Raji (cell line): ENCODE data around the gene HES4.

Experiments used
- POLR2A ChIP-seq: IDR thresholded peaks from 2 replicates; pipeline ENCODE4 v1.6.1; 2011; ENCODE audit warnings: low read depth, low read length, control low read depth; ENCODE audit not compliant: insufficient read depth

HES4 gene

DNA sequence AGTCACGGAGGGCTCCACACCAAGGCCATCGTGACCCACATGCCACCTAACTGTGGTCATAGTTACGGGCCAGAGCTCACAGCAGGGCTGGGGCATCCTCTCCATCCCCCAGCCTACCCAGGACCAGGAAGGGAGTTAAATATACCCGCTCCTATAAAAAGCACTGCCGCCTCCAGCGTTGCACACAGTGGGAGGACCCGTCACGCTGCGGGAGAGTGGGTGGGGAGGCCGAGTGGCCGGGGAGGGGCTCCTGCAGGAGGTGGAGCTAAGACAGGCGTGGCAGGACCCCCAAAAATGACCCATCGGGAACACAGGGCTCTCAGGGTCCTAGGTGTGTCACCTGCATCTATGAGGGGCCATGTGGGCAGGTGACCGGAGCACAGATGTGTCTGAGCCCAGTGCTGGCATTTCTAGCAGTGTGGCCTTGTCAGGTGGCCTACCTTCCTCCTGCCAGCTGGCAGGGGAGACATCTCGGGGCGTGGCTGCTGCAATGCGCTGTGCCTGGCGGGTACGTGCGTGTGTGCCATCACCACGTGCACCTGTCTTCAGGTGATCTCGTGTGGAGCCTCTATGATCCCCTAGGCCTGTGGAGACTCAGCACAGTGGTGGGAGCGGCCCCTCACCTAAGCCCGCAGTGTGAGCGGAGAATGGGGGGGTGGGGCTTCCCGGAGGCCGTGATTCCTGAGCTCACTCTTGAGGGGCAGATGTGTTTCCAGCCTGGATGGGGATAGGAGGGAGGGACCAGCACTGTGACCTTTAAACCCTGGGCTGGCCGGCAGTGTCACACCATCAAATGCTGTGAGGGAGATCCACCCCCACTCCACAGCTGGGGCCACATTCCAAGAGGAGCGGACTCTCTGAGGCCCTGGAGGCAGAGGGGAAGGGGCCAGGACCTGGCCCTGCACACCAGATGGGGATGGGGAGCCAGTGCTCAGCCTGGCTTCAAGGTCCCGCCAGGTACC, 37.8 kb upstream of the HES4 start:
- no peak for TF ChIP-seq POLR2A

DNA sequence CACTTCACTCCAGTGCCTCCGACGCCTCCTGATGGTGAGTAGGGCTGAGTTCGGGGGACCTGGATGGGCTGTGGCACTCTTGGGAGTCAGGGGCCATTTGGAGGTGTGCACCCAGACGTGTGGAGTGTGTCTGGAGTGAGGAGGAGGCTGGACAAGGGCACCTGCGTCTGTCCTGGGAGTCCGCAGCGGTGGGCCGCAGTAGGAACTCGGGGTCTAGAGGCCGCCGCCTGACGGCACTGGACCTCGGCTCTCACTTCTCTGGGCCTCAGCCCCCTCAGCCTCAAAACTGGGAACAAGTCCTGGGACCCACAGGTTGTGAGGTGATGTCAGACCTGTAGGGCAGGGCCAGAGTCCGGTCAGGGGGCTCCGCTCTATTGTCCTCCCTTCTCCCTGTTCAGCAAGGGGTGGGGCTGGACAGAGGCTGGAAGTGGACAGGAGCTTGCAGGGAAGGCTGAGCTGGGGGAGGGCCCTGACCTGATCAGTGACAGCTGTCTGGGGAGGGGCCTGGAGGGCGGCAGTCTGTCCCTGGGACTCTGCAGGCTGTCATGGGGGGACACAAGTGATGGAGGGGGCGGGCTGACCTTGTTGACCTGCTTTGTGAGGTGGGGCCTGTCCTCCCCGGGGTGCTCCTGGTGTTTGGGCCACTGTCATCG, 35.5 kb upstream of the HES4 start:
- TF ChIP-seq POLR2A, result no peak

DNA sequence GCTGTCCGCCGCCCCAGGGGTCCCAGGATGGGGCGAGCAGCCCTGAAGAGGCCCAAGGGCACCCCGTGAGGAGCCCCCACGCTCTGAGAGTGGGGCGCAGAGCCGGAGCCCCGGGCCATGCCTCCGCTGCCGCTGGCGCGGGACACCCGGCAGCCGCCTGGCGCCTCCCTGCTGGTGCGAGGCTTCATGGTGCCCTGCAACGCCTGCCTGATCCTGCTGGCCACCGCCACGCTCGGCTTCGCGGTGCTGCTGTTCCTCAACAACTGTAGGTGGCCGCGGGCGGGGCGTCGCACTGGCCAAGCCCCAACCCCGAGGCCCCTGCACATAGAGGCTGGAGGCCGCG, 34.5 kb upstream of the HES4 start:
- TF ChIP-seq POLR2A, result no peak

DNA sequence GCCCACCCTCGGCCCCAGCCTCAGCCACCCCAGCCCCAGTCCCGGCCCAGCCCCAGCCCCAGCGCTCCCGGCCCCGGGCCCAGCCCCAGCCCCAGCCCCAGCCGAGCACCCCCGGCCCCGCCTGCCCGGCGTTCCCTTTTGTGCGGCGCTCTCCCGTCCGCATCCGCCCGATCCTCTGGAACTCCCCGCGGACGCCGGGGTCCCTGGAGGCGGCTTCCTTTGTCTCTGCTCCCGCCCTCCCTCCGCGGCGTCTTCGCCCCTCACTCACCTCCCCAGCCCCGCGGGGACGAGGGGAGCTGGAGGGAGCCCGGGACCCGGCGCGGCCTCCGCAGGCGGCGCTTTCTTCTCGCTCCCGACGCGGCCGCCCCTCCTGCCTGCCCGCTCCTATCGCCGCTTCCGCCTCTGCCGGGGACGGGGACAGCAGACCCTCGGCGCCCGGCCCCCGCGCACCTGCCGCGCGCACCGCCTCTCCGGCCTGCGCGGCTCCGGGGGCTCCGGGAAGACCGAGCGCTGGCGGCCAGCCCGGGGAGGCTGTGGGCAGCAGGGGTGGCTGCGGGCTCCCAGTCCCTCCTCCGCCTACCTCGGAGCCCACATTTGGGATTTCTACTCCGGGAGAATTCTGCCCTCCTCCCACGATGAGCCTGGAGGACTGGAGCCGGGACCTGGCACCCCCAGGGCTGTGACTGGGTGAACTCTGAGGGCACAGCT, 34.0 kb upstream of the HES4 start:
- no peak for TF ChIP-seq POLR2A

DNA sequence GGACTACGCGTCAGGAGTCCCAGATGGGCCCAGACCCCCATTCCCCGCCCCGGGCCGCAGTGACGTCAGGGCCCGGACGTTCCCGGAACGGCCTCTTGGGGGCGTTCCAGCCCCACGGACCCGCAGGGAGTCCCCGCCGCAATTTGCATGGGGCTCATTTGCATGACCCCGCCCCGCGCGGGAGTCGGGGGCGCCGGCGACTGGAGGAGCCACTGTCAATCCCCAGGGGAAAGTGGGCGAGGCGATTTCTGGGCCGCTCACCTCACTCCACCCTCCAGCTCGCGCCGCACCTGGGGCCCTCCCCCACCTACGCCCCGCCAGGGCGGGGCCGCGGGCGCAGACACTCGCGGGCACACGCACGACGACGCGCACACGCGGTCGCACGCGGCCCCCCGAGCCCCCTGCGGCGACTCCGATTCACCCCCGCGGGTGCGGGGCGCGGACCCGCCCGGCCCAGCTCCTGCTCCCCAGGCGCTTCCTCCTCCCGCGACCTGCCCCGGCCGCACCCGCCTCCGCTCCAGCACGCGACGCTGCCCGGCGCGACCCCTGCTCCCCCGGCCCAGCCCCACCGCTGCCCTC, 33.2 kb upstream of the HES4 start:
- peak; percentile 38 for TF ChIP-seq POLR2A

DNA sequence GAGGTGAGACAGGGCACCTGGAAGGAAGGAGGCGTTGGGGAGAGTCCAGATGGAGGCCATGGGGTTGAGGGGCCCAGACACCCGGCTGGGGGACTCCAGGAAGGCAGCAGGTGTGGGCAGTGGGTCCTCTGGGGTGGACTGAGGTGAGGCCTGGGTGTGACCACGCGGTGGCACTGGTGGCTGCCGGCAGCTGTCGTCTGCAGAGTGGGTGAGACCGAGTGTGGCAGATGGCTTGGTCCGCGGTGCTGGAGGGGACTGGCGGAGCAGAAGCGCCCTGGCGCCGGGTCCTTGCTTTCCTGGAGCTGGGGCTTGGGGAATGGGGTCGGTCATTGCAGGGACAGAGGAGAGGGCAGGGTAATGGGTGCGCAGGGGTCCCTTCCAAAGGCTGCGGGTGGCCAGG, 32.5 kb upstream of the HES4 start:
- no peak for TF ChIP-seq POLR2A

DNA sequence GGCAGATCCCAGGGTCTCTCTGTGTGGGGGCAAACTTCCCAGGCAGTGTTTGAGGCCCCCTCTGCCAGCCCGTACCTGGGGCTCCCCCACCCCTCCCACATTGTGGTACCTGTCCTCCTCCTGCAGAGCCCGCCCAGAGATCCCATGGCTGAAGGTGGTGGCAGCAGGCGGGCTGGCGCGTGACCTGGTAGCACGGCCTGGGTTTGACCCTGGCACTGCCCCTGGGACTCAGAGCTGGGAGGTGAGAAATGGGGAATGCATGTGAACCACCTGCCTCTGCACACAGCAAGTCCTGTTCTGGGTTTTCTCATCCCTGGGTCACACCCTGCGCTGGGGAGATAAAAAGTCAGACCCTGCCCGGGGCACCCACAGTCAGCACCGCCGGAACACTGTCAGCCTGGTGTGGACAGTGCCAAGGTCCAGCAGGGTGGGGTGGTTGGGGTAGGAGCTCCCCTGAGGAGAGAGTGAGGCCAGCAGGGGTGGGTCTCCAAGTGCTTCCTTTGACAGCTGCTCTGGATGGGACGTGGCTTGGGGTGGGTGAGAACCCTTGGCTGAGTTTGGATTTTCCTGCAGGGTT, 31.9 kb upstream of the HES4 start:
- TF ChIP-seq POLR2A, result no peak

DNA sequence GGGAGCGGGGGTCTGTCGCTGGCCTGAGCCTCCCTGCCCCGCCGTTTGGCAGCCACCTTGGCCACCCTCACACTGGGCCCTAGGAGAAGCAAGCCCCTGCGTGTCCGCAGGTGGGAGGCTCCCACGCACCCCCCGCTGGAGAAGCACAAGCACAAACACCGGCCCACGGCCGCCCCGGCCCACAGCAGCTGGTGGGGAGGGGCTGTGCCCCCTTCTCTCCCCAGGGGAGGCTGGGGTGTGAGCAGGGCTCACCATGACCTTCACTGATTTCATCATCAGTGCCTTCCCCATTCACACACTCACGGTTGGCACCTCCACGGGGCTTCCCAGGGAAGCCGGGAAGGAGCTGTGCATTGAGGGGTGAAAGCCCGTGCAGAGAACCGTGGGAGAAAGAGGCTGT, 27.9 kb upstream of the HES4 start:
- no peak for TF ChIP-seq POLR2A

DNA sequence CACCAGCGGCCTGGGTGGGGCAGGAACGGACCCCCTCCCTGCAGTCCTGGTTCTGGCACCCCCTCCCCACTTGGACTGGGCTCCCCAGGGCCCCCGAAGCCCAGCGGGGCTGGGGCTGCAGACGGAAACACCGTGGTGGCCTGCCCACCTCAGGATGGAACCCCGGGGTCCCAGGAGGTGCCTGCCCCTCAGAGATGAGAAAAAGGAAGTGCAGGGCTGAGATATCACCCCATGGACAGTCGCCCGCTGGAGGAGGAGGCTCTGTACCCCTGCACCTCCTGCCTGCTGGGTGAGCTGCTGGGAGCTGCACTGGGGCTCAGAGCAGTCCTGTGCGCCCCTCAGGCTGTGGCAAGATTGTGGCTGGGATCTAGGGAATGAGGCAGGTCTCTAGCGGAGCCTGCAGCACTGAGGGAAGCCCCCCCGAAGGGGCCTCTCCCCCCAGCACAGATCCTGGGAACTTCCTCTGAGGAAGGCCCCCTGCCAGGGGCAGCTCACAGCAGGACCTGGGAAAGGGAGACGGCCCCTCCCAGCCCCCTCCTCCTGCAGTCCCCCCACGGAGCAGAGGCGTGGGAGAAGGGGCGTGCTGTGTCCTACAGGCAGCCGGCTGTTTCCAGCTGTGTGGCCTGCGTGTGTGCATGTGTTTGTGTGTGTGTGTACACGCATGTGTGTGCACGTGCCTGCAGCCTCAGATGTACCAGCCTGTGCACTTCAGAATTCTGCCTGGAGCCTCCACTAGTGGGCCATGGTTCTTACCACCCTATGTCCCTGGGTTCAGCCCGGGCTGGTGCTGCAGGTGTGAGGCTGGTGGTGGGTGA, 26.9 kb upstream of the HES4 start:
- no peak for TF ChIP-seq POLR2A

DNA sequence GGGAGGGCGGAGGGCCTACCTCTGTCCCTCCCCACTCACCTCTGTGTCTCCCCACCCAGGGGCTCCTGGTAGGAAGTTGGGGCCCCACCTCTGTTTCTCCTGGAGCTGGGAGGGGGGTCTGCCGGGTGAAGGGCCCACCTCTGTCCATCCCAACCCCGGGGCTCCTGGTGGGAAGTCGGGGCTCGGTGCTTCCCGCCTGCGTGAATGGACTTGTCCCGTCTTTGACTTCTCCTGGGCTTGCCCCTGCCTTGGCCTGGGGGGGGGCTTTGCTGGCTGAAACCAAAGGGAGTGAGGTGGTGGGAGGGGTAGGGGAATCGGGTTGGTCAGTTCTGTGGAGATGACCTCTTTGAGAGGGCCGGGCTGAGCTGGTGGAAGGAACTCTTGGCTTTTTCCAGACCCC, 25.8 kb upstream of the HES4 start:
- TF ChIP-seq POLR2A, result no peak

DNA sequence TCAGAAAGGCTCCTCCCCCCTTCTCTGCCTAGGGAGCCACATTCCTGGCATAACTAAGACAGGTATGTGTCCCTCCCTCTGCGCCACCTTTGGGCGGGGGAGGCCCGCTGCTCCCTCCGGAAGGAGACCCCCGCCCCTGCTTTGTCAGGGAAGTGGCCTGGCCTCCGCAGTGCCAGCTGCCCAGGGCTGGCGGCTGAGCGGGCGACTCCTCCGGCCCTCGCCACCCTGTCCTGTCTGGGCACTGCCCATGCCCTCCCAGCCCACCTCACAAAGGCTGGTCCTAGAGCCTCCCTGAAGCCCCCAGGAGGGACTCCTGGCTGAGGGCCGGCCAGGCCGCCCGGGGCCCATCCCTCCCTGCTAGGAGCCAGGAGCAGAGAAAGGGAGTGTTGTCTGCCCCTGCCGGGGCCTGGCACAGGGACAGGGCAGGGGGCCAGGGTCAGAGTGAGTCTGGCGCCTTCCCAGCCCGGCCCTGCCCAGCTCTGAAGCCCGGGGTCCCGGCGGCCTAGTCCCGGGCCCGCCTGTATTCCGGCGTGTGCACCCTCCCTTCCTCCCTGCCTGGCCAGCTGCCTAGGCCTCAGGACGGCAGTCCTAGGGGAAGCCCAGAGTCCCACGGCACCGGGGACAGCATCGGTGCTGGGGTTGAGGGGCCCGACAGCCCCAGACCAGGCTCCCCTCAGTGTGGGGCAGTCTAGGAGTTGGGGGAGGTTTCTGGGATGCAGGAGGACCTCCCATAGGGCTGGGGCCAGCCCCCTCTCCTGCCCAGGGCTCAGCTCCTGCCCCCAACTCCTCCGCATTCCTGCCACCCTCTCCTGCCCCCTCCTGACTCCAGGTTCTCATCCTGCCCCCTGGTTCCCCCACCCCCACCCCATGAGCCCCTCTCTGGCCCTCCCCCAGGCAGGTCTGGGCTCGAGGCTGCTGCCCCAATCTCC, 25.1 kb upstream of the HES4 start:
- TF ChIP-seq POLR2A, result no peak

DNA sequence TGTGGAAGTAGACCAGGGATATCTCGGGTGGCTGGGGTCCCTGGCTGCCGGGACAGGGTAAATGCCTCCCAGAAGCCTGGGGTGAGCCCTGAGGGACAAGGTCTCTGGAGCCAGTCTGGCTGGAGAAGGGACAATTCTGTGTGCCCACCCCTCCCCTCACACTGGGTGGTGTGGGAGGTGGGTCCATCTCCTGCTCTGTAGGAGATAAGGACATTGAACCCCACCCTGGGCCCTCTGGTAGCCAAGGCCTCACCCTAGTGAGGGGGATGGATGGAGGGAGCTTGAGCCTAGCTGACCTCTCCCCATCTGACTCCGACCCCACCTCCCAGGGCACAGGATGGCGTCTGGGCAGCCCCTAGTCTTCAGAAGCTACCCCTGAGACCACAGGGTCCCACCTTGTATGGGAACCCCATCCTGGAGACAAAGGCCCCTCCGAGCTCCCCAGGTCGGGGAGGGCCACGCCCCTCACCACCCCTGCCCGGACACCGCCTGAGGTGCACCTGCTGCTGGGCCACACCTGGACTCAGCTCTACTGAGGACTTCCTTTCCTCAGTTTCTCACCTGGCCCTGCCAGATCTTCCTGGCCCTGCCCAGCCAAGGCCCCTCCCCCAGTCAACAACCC, 24.4 kb upstream of the HES4 start:
- TF ChIP-seq POLR2A, result no peak

DNA sequence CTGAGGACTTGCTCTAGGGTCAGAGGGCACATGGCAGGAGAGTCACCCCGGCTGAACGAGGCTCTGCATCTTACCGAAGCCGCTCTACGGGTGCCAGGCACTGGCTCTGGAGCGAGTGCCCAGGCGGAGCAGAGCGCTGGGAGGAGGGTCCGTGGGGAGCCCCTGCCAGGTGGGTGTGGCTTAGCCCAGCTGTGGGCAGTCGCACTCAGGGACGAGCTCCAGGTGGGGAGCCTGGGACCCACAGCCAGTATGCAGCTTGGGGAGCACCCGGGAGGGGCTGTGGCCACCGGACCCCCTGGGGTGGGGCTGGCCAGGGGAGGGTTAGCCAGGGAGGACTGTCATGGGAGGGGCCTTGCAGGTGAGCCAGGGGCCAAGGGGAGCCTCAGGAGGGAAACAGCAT, 23.8 kb upstream of the HES4 start:
- TF ChIP-seq POLR2A, result no peak

DNA sequence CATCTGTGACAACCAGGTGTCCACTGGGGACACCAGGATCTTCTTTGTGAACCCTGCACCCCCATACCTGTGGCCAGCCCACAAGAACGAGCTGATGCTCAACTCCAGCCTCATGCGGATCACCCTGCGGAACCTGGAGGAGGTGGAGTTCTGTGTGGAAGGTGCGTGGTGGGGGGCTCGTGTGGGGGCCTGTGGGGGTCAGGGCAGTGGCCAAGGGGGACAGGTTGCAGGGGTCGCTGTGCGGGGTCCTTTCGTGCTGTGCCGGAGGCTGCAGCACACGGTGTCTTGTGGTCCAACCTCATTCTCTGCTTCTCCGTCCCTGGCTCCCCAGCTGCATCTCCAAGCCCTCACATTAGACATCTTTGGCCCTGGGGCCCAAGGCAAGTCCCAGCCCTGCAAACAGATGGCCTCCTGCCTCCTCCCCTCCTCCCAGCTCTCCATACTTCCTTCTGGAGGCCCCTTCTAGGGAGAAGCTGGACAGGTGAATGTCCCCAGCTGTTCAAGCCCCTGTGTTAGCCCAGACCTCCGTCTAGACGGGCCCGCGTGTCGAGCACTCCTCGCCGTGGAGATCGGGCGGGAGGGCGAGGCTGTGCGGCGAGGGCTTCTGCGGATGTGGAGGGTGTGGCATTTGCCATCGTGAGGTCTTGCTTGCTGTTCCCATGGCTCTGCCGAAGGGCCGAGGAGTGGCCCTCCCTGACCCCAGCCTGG, 22.6 kb upstream of the HES4 start:
- no peak for TF ChIP-seq POLR2A
